ENCODE results near the gene MAN1A1.

Gene MAN1A1

GRCh38 chr6:119204719-119205118 lies 144.8 kb downstream of the MAN1A1 start:
- in situ Hi-C loops (cut with MboI; ENCODE audit: low sequenced_read_pairs), result no loop called here

DNA sequence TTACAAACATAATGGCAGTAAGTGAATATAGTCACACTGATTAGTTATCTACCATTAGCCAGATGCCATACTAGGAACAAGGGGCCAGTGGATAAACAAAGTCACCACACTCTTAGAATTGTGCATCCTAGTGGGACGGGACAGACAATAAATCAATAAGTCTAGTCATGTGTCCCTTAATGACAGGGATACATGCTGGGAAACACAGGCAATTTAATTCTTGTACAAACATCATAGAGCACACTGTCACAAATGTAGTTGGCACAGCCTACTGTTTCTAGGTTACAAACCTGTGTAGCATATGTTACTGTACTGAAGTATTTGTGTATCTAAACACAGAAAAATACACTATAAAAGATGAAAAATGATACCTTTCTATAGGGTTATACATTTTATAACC lies 148.1 kb downstream of the MAN1A1 start:
- in situ Hi-C loops (cut with MboI; ENCODE audit: low sequenced_read_pairs), result no loop called here

GRCh38 chr6:119200512-119201175 lies 148.9 kb downstream of the MAN1A1 start:
- in situ Hi-C loops (cut with MboI; ENCODE audit: low sequenced_read_pairs), result no loop called here

DNA sequence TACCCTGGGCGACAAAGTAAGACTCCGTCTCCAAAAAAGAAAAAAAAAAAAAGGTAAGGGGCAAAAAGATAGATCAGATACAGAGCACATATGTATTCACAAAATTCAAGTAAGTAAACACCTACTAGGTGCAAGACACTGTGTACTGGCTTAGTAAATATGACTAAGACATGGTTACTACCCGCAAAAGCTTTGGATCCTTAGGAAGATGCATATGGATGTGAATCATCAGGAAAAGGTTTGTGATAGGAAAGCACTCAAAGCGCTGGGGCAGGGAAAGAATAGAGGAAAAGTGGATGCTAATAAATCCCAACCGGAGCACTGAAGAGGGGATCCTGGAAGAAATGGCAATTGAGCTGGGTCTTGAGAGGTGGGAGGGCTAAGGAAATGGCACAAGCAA lies 152.3 kb downstream of the MAN1A1 start:
- in situ Hi-C loops (cut with MboI; ENCODE audit: low sequenced_read_pairs), result no loop called here

DNA sequence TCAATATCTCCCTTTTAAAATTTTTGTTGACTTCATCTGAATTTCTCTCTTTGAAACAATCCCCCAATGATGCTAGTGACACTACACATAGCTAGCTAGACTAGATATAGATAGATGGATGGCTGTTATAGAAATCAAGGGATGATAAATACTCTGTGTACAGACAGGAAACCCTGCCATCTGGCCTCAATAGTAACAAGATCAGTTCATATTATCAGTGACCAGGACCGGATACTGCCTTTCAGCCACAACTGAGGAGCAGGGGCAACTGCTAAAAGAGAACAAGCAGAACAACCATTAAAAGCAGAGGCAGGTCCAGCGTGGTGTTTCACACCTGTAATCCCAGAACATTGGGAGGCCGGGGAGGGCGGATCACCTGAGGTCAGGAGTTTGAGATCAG lies 152.8 kb downstream of the MAN1A1 start:
- in situ Hi-C loops (cut with MboI; ENCODE audit: low sequenced_read_pairs), result no loop called here

DNA sequence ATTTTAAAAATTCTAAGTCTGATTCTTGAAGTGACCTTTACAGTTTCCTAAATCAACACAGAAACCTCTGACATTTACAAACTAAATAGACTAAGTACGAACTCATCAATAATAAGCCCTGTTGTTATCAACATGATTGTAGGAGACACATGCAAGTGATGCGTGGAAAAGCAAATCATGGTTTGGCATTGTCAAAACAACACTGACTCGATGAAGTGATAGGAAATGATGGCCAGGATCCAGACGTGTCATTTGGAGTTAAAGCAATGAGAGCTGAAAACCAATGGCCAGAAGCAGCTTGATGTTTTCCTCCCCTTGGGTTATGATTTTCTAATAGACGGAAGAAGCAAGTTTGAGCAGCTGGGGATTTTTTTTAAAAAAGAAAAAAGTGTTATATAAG lies 153.7 kb downstream of the MAN1A1 start:
- in situ Hi-C loops (cut with MboI; ENCODE audit: low sequenced_read_pairs), result no loop called here

GRCh38 chr6:119195204-119195603 lies 154.4 kb downstream of the MAN1A1 start:
- in situ Hi-C loops (cut with MboI; ENCODE audit: low sequenced_read_pairs), result no loop called here

GRCh38 chr6:119193707-119194106 lies 155.9 kb downstream of the MAN1A1 start:
- in situ Hi-C loops (cut with MboI; ENCODE audit: low sequenced_read_pairs), result no loop called here

GRCh38 chr6:119192200-119192599 lies 157.4 kb downstream of the MAN1A1 start:
- in situ Hi-C loops (cut with MboI; ENCODE audit: low sequenced_read_pairs), result no loop called here

- in situ Hi-C loops (cut with MboI; ENCODE audit: low sequenced_read_pairs), result no loop called here
Measured at GRCh38 chr6:119190176-119190575, 159.4 kb downstream of the MAN1A1 start.

DNA sequence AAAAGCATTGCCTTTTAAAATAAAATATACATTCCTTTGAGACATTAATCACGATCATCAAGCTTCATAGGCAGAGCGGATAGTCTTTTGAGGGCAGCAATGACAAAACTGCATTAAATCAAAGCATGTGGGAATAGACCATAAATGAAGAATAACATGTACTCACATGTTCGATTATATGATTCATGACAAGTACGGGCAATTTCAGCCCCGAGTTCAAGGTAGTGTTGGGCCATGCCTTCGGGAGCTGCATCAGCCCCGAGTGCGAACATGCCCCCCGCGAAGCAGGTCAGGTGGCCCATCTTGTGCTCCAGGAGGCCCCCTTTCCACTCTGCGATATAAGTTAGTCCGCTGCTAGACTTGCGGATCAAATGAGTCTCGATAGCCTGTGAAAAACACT lies 160.1 kb downstream of the MAN1A1 start:
- in situ Hi-C loops (cut with MboI; ENCODE audit: low sequenced_read_pairs), result no loop called here

DNA sequence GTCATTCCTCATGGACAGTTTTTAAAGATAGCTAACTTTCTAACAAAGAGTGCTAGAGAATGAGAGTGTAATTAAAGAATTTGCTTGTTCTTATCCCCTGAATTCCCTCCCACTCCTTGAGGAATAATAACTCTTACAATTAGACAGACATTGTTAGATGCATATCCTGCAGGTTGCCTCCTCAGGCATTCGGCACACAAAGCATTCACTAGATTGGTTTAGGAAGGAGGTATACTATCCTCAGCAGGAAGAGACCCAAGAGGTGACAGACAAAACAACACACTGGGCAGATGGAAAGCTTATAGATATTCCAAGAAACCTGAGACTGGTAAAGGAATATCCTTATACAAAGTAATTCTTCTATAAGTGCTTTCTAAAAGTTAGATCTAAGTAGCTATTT lies 162.0 kb downstream of the MAN1A1 start:
- in situ Hi-C loops (cut with MboI; ENCODE audit: low sequenced_read_pairs), result no loop called here

GRCh38 chr6:119186490-119186889 lies 163.1 kb downstream of the MAN1A1 start:
- in situ Hi-C loops (cut with MboI; ENCODE audit: low sequenced_read_pairs), result no loop called here

GRCh38 chr6:119184008-119184648 lies 165.4 kb downstream of the MAN1A1 start:
- in situ Hi-C loops (cut with MboI; ENCODE audit: low sequenced_read_pairs), result no loop called here

- in situ Hi-C loops (cut with MboI; ENCODE audit: low sequenced_read_pairs), result no loop called here
Measured at GRCh38 chr6:119183457-119183856, 166.1 kb downstream of the MAN1A1 start.

DNA sequence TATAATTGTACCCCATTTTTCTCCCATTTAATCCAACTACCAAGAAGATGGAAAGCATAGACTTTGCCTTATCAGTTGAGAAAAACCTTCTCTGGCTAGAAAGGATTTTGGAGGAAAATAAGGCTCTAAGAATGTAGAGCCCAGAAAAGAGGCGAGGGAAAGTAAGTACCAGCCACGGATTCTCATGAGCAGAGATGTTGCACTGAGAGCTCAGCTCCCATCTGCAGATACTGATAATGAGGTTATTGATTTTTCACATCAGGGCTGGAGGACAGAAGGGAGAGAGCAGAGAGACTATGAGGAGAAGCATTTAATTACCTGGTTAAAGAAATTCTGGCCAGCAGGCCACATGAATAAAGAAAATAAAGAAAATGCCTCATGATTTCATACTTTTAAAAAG lies 166.7 kb downstream of the MAN1A1 start:
- in situ Hi-C loops (cut with MboI; ENCODE audit: low sequenced_read_pairs), result no loop called here

DNA sequence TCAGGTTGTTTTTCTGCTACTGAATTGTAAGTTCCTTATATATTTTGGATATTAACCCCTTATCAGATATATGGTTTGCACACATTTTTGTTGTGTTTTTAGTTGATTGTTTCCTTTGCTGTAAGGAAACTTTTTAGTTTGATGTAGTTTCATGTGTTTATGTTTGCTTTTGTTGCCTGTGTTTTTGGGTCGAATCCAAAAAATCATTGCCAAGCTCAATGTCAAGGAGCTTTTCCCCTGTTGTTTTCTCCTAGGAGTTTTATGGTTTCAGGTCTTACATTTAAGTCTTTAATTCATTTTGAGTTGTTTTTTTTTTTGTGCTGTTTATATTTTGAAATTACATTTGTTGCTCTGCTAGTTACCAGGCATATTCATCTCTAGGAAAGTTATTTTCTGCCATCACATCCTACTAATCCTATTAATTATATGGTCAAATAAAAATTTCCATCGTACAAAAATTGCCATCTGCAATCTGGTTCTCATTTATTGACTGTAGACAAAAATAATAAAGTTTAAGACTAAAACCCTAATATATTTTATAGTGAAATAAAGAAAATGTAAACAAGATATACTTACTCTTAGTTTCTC lies 167.3 kb downstream of the MAN1A1 start:
- in situ Hi-C loops (cut with MboI; ENCODE audit: low sequenced_read_pairs), result no loop called here

DNA sequence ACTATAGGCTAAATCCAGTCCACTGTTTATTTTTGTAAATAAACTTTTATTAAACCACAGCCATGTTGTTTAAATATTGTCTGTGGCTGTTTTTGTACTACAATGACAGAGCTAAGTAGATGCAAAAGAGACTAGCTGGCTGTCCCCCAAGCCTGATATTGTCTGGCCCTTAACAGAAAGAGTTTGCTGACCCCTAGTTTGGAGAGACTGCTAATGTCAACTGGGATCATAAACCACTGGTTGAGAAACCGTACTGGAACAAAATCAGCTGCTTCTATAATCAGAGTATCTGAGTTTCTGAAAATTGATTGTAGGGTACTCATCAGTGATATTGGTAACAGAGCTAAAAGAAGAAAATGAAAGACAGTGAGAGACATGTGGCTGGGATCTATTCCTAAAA lies 168.5 kb downstream of the MAN1A1 start:
- in situ Hi-C loops (cut with MboI; ENCODE audit: low sequenced_read_pairs), result no loop called here

GRCh38 chr6:119179842-119180241 lies 169.7 kb downstream of the MAN1A1 start:
- in situ Hi-C loops (cut with MboI; ENCODE audit: low sequenced_read_pairs), result no loop called here

DNA sequence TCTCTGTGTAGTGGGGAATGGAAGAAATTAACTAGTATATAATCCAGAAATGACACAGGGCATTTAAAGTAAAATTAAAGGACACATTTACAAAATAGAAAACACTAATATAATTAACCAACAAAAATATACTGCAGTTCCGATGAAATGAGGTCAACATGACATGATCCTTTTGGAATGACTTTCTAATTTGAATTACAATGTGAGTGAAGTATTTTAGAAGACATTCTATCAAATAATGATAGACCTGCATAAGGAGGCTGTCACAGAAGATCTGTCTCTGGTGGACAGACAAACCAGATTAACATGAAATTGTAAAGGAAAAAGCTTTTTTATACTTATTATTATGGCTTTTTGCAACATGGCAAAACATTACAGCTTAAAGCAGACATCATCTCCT lies 170.5 kb downstream of the MAN1A1 start:
- in situ Hi-C loops (cut with MboI; ENCODE audit: low sequenced_read_pairs), result no loop called here

DNA sequence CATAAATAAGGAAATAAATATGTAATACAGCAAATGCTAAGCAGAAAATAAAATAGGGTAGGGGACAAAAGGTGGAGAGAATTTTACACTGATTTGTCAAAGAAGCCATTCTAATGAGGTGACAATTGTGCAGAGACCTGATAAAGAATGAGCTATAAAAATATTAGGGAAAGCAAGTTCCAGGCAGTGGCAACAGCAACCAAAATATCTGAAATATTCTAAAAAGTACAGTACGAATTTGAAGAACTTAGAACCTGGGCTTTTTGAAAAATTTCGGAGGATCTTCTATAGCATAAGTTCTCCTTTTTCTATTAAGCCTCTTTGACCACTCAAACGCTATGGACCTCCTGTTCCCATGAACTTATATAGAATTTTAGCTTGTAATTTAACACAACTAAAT lies 173.1 kb downstream of the MAN1A1 start:
- in situ Hi-C loops (cut with MboI; ENCODE audit: low sequenced_read_pairs), result no loop called here

All from hTERT RPE-1 (cell line).